Karpas-422 (cell line): Measurements from ENCODE around the gene WDR1. TPM values are rescaled to one million over a fixed set of nuclear protein-coding genes. Genes with fewer than 3 reads are reported as not detected.

ENCODE experiments used
- DNase-seq: peaks from one replicate; pipeline ENCODE4 v3.0.0-alpha.2; 2015
- H2AFZ ChIP-seq: fragments of 200-600 bp; sonication (generic); 2 replicates; pipeline ENCODE4 v1.6.1; 2014; ENCODE audit warnings: antibody characterized with exemption, low read length, mixed read lengths
- H3K27ac ChIP-seq: fragments of 200-600 bp; sonication (generic); 2 replicates; pipeline ENCODE4 v1.5.1; 2014; ENCODE audit warnings: mild to moderate bottlenecking, low read length, moderate library complexity
- H3K27me3 ChIP-seq: fragments of 200-600 bp; sonication (generic); 2 replicates; pipeline ENCODE4 v1.6.1; 2014; ENCODE audit warnings: low read length, mixed read lengths
- H3K36me3 ChIP-seq: fragments of 200-600 bp; sonication (generic); 2 replicates; pipeline ENCODE4 v1.6.1; 2014; ENCODE audit warnings: low read length, mixed read lengths; ENCODE audit not compliant: insufficient read depth
- H3K4me1 ChIP-seq: fragments of 200-600 bp; sonication (generic); 2 replicates; pipeline ENCODE4 v1.6.1; 2014; ENCODE audit warnings: mild to moderate bottlenecking, low read length, mixed read lengths
- H3K4me2 ChIP-seq: fragments of 200-600 bp; sonication (generic); 2 replicates; pipeline ENCODE4 v1.6.1; 2014; ENCODE audit warnings: low read length, low read depth, mild to moderate bottlenecking; ENCODE audit not compliant: poor library complexity, severe bottlenecking
- H3K4me3 ChIP-seq: fragments of 200-600 bp; sonication (generic); 2 replicates; pipeline ENCODE4 v1.5.1; 2014; ENCODE audit warnings: mild to moderate bottlenecking, antibody characterized with exemption, low read length, mixed read lengths
- H3K79me2 ChIP-seq: fragments of 200-600 bp; sonication (generic); 2 replicates; pipeline ENCODE4 v1.6.1; 2014; ENCODE audit warnings: mild to moderate bottlenecking, low read length, mixed read lengths
- H3K9ac ChIP-seq: fragments of 200-600 bp; sonication (generic); 2 replicates; pipeline ENCODE4 v1.6.0; 2014; ENCODE audit warnings: low read length
- H3K9me2 ChIP-seq: fragments of 200-600 bp; sonication (generic), shearing (Covaris generic); replicated peaks from 2 replicates; pipeline ENCODE4 v1.6.0; 2014; ENCODE audit warnings: mild to moderate bottlenecking, low read length, moderate library complexity; ENCODE audit not compliant: insufficient read depth
- H3K9me3 ChIP-seq: fragments of 300-700, 200-600 bp; sonication (generic); 2 replicates; pipeline ENCODE4 v1.6.1; 2014; ENCODE audit warnings: low read length, mixed read lengths
- H4K20me1 ChIP-seq: fragments of 200-600 bp; sonication (generic); 2 replicates; pipeline ENCODE4 v1.6.1; 2014; ENCODE audit warnings: mild to moderate bottlenecking, antibody characterized with exemption, low read length, low read depth; ENCODE audit not compliant: insufficient read depth
- total RNA-seq: library from RNA; depleted of rRNA; stranded (reverse); fragments of >200 nt; shearing (Covaris generic); gene quantifications from 2 replicates; pipeline ENCODE4 v1.2.3, GENCODE V29; 2014; ENCODE audit warnings: low replicate concordance

The WDR1 gene
- total RNA-seq, 1 experiment from 2014 or later, result 67.5 TPM

DNA sequence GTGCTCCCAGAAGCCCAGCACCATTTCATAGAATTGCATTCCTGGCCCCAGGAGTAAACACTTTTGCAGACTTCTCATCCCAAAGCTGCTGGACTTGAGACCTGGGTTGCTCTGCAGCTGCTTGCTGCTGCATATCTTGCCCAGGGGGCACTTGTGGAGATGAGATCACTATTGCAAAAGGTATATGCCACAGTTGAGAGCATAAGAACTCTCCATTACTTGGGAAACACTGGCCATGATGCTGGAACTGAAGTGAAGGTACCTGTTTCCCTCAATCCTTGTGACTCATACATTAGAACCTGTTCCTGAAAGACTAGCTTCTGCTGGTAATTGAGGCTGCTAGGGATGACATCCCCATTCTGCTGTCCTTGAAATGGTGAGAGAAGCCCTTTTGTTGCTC, 43.1 kb upstream of the WDR1 start:
- H2AFZ ChIP-seq, result no peak overlapping the region
- H3K79me2 ChIP-seq, result no peaks in the 10 kb centered on the region
- no peak overlapping the region for H3K4me3 ChIP-seq
- no peaks in the 10 kb centered on the region for H3K9me2 ChIP-seq
- no peak overlapping the region for H3K9ac ChIP-seq
- no peaks in the 10 kb centered on the region for H3K27me3 ChIP-seq
- no peak overlapping the region for H3K27ac ChIP-seq
- H4K20me1 ChIP-seq, result peaks cover 14% of the 10 kb centered on the region; the same call in 1 of the 2 replicates
- no peak overlapping the region for H3K4me2 ChIP-seq
- H3K36me3 ChIP-seq, result no peaks in the 10 kb centered on the region
- DNase-seq, result no peak
- no peaks in the 10 kb centered on the region for H3K9me3 ChIP-seq
- peaks cover 8% of the 10 kb centered on the region for H3K4me1 ChIP-seq

DNA sequence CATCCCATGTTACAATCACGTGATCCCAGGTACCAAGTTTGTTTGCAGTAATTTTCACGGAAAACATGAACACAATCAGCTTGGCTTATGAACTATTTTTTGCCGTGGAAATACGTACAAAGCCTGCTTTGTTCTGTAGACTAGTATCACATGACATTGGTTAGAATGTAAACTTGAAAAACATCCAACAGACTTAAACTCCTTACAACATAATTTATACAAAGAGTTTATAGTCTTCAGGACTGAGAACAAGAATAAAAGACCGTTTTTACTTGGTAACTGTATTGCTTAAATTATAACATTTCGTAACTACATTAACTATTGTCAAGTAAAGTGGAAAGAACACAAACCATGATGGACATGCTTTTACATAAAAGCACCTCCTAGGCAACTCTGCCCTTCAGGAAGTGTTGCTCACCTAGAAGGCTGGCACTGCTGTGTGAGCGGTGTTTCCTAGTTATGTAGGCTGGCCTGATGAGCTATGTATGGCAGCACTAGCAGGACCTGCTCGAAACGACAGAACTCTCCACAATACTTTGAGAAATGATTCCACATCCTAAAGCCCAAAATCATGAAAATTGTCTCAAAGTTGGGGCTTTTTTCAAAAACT, 41.8 kb upstream of the WDR1 start:
- no peaks in the 10 kb centered on the region for H3K36me3 ChIP-seq
- peaks cover 8% of the 10 kb centered on the region for H3K4me1 ChIP-seq
- no peak overlapping the region for H3K27ac ChIP-seq
- H3K4me2 ChIP-seq, result no peak overlapping the region
- no peak overlapping the region for H3K9ac ChIP-seq
- H3K9me2 ChIP-seq, result no peaks in the 10 kb centered on the region
- DNase-seq, result no peak
- H3K4me3 ChIP-seq, result no peak overlapping the region
- no peaks in the 10 kb centered on the region for H3K79me2 ChIP-seq
- H4K20me1 ChIP-seq, result peaks cover 18% of the 10 kb centered on the region; the same call in 1 of the 2 replicates
- no peaks in the 10 kb centered on the region for H3K27me3 ChIP-seq
- no peak overlapping the region for H2AFZ ChIP-seq
- H3K9me3 ChIP-seq, result no peaks in the 10 kb centered on the region

DNA sequence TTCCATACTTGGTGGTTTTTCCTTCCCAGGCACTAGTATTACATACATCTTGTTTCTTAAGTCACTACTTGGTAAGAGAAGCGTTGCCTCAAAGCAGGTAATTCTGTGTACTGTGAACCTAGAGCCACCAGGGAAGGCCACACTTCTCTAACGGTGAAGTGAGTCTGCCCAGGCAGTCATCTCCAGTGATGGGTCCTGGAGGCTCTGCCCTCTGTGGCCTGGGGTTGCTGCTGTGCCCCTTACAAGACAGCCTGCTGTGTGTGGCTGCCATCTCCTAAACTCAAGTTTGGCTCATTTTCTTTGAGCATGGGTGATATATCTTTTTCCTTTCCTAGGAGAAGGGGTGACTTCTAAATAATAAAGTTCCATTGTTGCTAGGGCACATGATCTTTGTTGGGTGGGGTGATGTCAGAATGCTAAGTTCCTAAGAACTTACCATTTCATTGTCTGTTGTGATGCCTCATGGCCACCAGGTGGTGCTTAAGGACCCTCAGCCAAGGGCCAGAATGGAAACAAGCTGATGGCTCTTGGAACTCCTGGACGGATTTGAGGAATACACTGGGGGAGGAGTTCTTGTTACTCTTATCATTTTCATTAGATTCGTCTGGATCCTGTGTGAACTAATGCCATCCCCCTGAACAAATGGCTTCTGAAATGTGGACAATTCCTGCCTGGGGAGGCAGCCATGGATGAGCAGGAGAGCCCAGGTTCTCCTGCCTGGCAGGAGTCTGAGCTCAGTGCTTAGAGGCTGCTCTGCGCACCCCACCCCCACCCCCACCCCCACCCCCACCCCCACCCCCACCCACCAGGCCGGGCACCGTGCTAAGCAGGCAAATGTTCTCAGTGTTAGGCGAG, 41.1 kb upstream of the WDR1 start:
- no peaks in the 10 kb centered on the region for H3K9me3 ChIP-seq
- no peak overlapping the region for H3K4me3 ChIP-seq
- no peak overlapping the region for H2AFZ ChIP-seq
- H3K9ac ChIP-seq, result no peak overlapping the region
- H3K27me3 ChIP-seq, result no peaks in the 10 kb centered on the region; the same call in 1 of the 2 replicates
- H3K36me3 ChIP-seq, result no peaks in the 10 kb centered on the region
- no peaks in the 10 kb centered on the region for H3K9me2 ChIP-seq
- DNase-seq, result peak; percentile 82
- H3K4me2 ChIP-seq, result no peak overlapping the region
- H3K27ac ChIP-seq, result no peak overlapping the region
- peaks cover 8% of the 10 kb centered on the region for H3K4me1 ChIP-seq
- no peaks in the 10 kb centered on the region for H3K79me2 ChIP-seq
- peaks cover 21% of the 10 kb centered on the region; the same call in 1 of the 2 replicates for H4K20me1 ChIP-seq

DNA sequence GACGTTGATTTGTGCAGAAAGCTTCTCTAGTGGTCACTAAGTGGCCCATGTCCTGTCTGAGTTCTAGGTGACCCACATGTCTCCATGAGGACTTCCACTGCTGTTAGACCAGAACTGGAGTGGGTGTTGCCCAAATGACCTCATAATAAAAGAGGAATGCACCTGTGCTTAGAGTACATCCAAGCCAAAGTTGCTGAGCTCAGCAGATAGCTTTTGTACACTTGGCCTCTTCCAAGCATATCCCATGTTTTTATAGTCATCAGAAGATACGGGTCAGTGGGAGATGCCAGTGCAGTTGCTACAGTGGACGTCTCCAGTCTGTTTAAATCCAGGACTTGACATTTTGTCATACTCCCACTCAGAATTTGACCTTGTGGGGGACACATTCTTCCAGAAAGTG, 37.6 kb upstream of the WDR1 start:
- Histone ChIP-seq H2AFZ (no peak overlapping the region), H3K79me2 (no peaks in the 10 kb centered on the region), H3K27ac (no peak overlapping the region), H4K20me1 (peaks cover 37% of the 10 kb centered on the region), H3K4me3 (no peak overlapping the region), H3K27me3 (no peaks in the 10 kb centered on the region; the same call in 1 of the 2 replicates), H3K36me3 (no peaks in the 10 kb centered on the region), H3K9ac (no peak overlapping the region), H3K4me2 (no peak overlapping the region), H3K4me1 (peaks cover 38% of the 10 kb centered on the region), H3K9me2 (no peaks in the 10 kb centered on the region), H3K9me3 (no peaks in the 10 kb centered on the region)
- no peak for DNase-seq

DNA sequence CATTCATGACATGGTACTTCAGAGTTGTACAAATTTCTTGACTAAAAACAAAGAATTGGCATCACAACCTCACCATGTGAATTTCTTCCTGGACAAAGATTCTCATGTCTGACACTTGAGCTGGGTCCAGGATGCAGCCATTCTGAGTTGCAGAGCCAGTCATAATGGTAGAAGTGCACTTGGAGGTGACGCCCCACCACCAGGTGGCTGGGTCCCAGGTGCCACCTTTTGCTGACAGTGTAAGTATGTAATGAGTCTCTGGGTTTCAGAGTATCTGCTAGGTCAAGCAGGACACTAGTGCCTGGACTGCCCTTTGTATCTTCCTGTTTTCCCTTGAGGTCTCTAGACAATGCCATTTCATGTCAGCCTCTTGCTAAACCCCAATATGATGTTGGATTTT, 36.6 kb upstream of the WDR1 start:
- H3K4me3 ChIP-seq, result no peak overlapping the region
- peaks cover 37% of the 10 kb centered on the region for H4K20me1 ChIP-seq

DNA sequence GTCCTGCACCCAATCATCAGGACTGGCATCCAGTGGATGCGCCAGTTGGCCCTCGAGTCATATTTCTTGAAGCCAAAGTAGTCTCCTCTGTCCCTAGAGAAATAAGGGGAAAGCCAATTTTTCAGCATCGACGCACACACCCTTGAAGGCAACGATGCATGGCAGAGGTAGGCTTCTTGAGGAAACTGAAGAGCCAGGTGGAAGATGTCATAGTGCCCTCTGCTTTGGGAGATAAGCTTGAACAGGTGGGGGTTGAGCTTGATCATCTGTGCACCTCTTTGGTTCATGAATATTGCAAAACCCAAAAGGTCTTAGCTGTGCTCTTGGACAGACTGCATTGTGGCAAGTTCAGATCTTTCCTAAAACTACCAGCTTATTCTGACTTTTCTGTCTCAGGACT, 34.6 kb upstream of the WDR1 start:
- Histone ChIP-seq H3K9me3 (no peaks in the 10 kb centered on the region), H3K79me2 (no peaks in the 10 kb centered on the region), H3K4me3 (no peak overlapping the region), H3K9ac (no peak overlapping the region), H3K4me2 (peak overlapping the region; percentile 46), H3K27ac (no peak overlapping the region), H3K36me3 (no peaks in the 10 kb centered on the region), H3K27me3 (no peaks in the 10 kb centered on the region; the same call in 1 of the 2 replicates), H2AFZ (no peak overlapping the region), H4K20me1 (peaks cover 28% of the 10 kb centered on the region), H3K9me2 (no peaks in the 10 kb centered on the region), H3K4me1 (peaks cover 30% of the 10 kb centered on the region)
- peak; percentile 92 for DNase-seq

More for the DNA sequence above, 36.6 kb upstream of the WDR1 start:
- no peak overlapping the region for H3K27ac ChIP-seq
- H3K9ac ChIP-seq, result no peak overlapping the region
- no peaks in the 10 kb centered on the region for H3K9me3 ChIP-seq
- H3K36me3 ChIP-seq, result no peaks in the 10 kb centered on the region
- H3K27me3 ChIP-seq, result no peaks in the 10 kb centered on the region; the same call in 1 of the 2 replicates
- no peak overlapping the region for H2AFZ ChIP-seq
- DNase-seq, result no peak
- peaks cover 30% of the 10 kb centered on the region for H3K4me1 ChIP-seq
- H3K9me2 ChIP-seq, result no peaks in the 10 kb centered on the region
- H3K4me2 ChIP-seq, result no peak overlapping the region
- no peaks in the 10 kb centered on the region for H3K79me2 ChIP-seq

DNA sequence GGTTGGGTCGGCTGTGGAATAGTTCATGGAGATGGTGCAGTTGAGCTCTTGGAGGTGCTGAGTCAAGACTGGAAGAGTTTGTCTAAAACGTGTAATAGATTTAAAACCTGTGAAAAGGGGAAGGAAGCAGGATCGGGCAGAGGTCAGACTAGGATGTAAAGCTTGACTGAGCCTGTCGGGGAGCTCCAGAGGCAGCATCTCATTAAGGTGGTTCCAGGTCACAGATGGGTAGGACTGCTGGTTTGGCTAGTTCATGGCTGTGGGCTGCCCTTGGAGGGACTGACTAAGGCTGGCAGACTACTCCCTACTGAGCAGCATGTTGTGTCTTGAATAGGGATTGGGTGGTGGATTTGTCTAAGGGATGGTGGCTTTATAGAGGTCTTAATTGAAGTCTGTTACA, 28.4 kb upstream of the WDR1 start:
- H3K27me3 ChIP-seq, result no peaks in the 10 kb centered on the region
- H4K20me1 ChIP-seq, result peaks cover under 1% of the 10 kb centered on the region; the same call in 1 of the 2 replicates
- H3K27ac ChIP-seq, result no peak overlapping the region
- H3K4me2 ChIP-seq, result no peak overlapping the region
- H3K9ac ChIP-seq, result no peak overlapping the region
- no peak overlapping the region for H3K4me3 ChIP-seq
- no peaks in the 10 kb centered on the region for H3K9me2 ChIP-seq
- H3K4me1 ChIP-seq, result peaks cover 3% of the 10 kb centered on the region
- DNase-seq, result no peak
- no peak overlapping the region for H2AFZ ChIP-seq
- no peaks in the 10 kb centered on the region for H3K79me2 ChIP-seq
- H3K9me3 ChIP-seq, result no peaks in the 10 kb centered on the region
- no peaks in the 10 kb centered on the region for H3K36me3 ChIP-seq

DNA sequence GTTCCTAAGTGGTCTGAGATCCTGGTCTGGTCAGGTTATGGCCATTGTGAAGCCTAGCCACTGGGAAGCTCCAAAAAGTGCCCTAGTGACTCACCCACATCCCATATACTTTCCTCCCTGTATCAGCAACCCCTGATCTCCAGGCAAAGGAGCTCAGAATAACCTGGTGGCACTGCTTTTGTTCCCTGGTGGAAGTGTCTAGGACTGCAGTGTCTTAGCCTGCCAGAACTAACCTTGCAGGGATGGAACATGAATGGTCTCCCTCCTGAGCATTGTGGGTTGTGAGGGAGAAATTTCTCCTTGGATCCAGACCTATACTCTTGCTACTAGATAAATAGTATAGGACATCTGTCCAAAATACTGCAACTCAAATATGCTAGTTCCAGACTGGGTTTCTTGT, 27.9 kb upstream of the WDR1 start:
- no peaks in the 10 kb centered on the region for H3K4me1 ChIP-seq
- no peaks in the 10 kb centered on the region; the same call in 1 of the 2 replicates for H4K20me1 ChIP-seq
- H3K27ac ChIP-seq, result no peak overlapping the region
- H3K27me3 ChIP-seq, result no peaks in the 10 kb centered on the region
- H3K4me3 ChIP-seq, result no peak overlapping the region
- H3K36me3 ChIP-seq, result no peaks in the 10 kb centered on the region
- H3K4me2 ChIP-seq, result no peak overlapping the region
- DNase-seq, result no peak
- no peaks in the 10 kb centered on the region for H3K9me2 ChIP-seq
- H3K9me3 ChIP-seq, result no peaks in the 10 kb centered on the region
- no peak overlapping the region for H3K9ac ChIP-seq
- H2AFZ ChIP-seq, result no peak overlapping the region
- H3K79me2 ChIP-seq, result no peaks in the 10 kb centered on the region
